ENCODE data around the gene DOHH.

DNA sequence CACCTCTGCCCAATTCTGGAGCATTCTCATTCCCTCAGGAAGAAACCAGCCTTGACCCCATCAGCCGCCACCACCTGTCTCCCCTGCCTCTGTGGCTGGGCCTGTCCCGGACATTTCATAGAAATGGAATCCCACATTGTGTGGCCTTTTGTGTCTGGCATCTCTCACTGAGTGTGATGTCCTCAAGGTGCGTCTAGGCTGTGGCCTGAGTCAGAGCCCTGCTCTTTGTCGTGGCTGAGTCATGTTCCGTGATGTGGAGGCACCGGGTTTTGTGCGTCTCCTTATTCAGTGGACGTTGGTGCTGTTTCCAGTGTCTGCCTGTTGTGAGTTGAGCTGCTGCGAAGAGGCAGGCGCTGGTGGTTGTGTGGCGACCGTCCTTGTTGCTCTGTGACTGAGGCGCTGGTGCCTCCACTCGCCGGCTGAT is 9.1 kb upstream of the DOHH start:
- TF ChIP-seq GATA2 (IDR thresholded peaks at IDR 0.05; ENCODE audit: low read depth, low read length), result no peak
- TF ChIP-seq GATA3 (IDR thresholded peaks at IDR 0.05; ENCODE audit: low read depth, low read length), result no peak

Measured in SH-SY5Y (cell line).